ENCODE measurements around the gene CEACAM18.
"Not testable (repeated sequence)": the region's sequence is repeated elsewhere in the genome, so short reads cannot be mapped to it uniquely, and the experiment has no call there.

CEACAM18 gene

GRCh38 chr19:51493776-51494175, 15.4 kb downstream of the CEACAM18 start:
- no peak for DNase-seq (ENCODE audit: low spot score)

- no peak for DNase-seq (ENCODE audit: low spot score)
Measured at GRCh38 chr19:51497666-51498065, 19.3 kb downstream of the CEACAM18 start.

GRCh38 chr19:51500931-51501330, 22.6 kb downstream of the CEACAM18 start:
- DNase-seq (ENCODE audit: low spot score): not testable (repeated sequence)

- no peak for DNase-seq (ENCODE audit: low spot score)
Measured at GRCh38 chr19:51501594-51502263, 23.4 kb downstream of the CEACAM18 start, which contains the start of gene SIGLEC12. TSS of gene SIGLEC12 (minus strand) at chr19:51501800. CDS start at chr19:51501733, 67 bp downstream.

GRCh38 chr19:51503286-51503817, 25.0 kb downstream of the CEACAM18 start:
- DNase-seq (ENCODE audit: low spot score): no peak

- no peak for DNase-seq (ENCODE audit: low spot score)
Measured at GRCh38 chr19:51503896-51504295, 25.6 kb downstream of the CEACAM18 start.

GRCh38 chr19:51505904-51506303, 27.6 kb downstream of the CEACAM18 start:
- DNase-seq (ENCODE audit: low spot score): no peak

- DNase-seq (ENCODE audit: low spot score): no peak
Measured at GRCh38 chr19:51507192-51507591, 28.9 kb downstream of the CEACAM18 start.

GRCh38 chr19:51507640-51508058, 29.3 kb downstream of the CEACAM18 start:
- no peak for DNase-seq (ENCODE audit: low spot score)

- DNase-seq (ENCODE audit: low spot score): no peak
Measured at GRCh38 chr19:51508059-51508733, 29.9 kb downstream of the CEACAM18 start.

- DNase-seq (ENCODE audit: low spot score): no peak
Measured at GRCh38 chr19:51509823-51510660, 31.7 kb downstream of the CEACAM18 start.

- DNase-seq (ENCODE audit: low spot score): no peak
Measured at GRCh38 chr19:51511353-51511752, 33.0 kb downstream of the CEACAM18 start.

- no peak for DNase-seq (ENCODE audit: low spot score)
Measured at GRCh38 chr19:51513968-51514367, 35.6 kb downstream of the CEACAM18 start.

GRCh38 chr19:51514866-51515481, 36.6 kb downstream of the CEACAM18 start:
- no peak for DNase-seq (ENCODE audit: low spot score)

- no peak for DNase-seq (ENCODE audit: low spot score)
Measured at GRCh38 chr19:51520728-51521127, 42.4 kb downstream of the CEACAM18 start.

GRCh38 chr19:51521357-51521756, 43.0 kb downstream of the CEACAM18 start:
- no peak for DNase-seq (ENCODE audit: low spot score)

- no peak for DNase-seq (ENCODE audit: low spot score)
Measured at GRCh38 chr19:51521781-51522180, 43.4 kb downstream of the CEACAM18 start.

- no peak for DNase-seq (ENCODE audit: low spot score)
Measured at GRCh38 chr19:51524666-51525264, 46.4 kb downstream of the CEACAM18 start.

GRCh38 chr19:51525651-51526050, 47.3 kb downstream of the CEACAM18 start:
- DNase-seq (ENCODE audit: low spot score): no peak

GRCh38 chr19:51529301-51529700, 51.0 kb downstream of the CEACAM18 start:
- DNase-seq (ENCODE audit: low spot score): no peak

GRCh38 chr19:51530616-51531015, 52.3 kb downstream of the CEACAM18 start:
- DNase-seq (ENCODE audit: low spot score): no peak
